ENCODE results near the gene NDUFB2. TPM values are rescaled to one million over a fixed set of nuclear protein-coding genes. Genes with fewer than 3 reads are reported as not detected.

NDUFB2 gene
- total and polyA plus RNA-seq, 2 of the 13 experiments (the other 11 are each of a cell fraction or from before 2014, with no cell fraction given): 206 to 221 TPM

- TF ChIP-seq, protein P1, sequence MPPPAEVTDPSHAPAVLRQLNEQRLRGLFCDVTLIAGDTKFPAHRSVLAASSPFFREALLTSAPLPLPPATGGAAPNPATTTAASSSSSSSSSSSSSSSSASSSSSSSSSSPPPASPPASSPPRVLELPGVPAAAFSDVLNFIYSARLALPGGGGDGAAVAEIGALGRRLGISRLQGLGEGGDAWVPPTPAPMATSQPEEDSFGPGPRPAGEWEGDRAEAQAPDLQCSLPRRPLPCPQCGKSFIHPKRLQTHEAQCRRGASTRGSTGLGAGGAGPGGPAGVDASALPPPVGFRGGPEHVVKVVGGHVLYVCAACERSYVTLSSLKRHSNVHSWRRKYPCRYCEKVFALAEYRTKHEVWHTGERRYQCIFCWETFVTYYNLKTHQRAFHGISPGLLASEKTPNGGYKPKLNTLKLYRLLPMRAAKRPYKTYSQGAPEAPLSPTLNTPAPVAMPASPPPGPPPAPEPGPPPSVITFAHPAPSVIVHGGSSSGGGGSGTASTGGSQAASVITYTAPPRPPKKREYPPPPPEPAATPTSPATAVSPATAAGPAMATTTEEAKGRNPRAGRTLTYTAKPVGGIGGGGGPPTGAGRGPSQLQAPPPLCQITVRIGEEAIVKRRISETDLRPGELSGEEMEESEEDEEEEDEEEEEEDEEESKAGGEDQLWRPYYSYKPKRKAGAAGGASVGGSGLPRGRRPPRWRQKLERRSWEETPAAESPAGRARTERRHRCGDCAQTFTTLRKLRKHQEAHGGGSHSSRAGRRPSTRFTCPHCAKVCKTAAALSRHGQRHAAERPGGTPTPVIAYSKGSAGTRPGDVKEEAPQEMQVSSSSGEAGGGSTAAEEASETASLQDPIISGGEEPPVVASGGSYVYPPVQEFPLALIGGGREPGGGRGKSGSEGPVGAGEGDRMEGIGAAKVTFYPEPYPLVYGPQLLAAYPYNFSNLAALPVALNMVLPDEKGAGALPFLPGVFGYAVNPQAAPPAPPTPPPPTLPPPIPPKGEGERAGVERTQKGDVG (CRISPR knock-in tag; IDR thresholded peaks at IDR 0.05; ENCODE audit: borderline replicate concordance): no peak
- TF ChIP-seq KLF11 (CRISPR knock-in tag; IDR thresholded peaks at IDR 0.05): no peak
- no peak for TF ChIP-seq ZNF652 (CRISPR knock-in tag; IDR thresholded peaks at IDR 0.05; ENCODE audit: borderline replicate concordance, low read depth)
- TF ChIP-seq ELF1 (CRISPR knock-in tag; IDR thresholded peaks at IDR 0.05): no peak
- TF ChIP-seq ZNF460 (CRISPR knock-in tag; IDR thresholded peaks at IDR 0.05; ENCODE audit: borderline replicate concordance): no peak
- no peak for TF ChIP-seq ZNF33A (CRISPR knock-in tag; IDR thresholded peaks at IDR 0.05; ENCODE audit: borderline replicate concordance)
These were observed 26.5 kb downstream of the NDUFB2 start (continued) for GRCh38 chr7:140723006-140723405.

- POLR2A ChIA-PET: no interaction called here
- no peak for DNase-seq (ENCODE audit: low spot score)
- no peak for FAIRE-seq
- TF ChIP-seq ZNF746 (CRISPR knock-in tag; IDR thresholded peaks at IDR 0.05) (no peak), RFX5 (IDR thresholded peaks at IDR 0.05; ENCODE audit: low read depth, low read length) (no peak), PAX8 (CRISPR knock-in tag; IDR thresholded peaks at IDR 0.05; ENCODE audit: borderline replicate concordance) (no peak), ZNF407 (CRISPR knock-in tag; IDR thresholded peaks at IDR 0.05; ENCODE audit: not compliant biosample characterization) (no peak), ELK4 (CRISPR knock-in tag; IDR thresholded peaks at IDR 0.05; ENCODE audit: borderline replicate concordance) (no peak)
These were observed 27.1 kb downstream of the NDUFB2 start for GRCh38 chr7:140723574-140723973.

More at GRCh38 chr7:140723574-140723973, 27.1 kb downstream of the NDUFB2 start:
- CTCF ChIA-PET (ENCODE audit: low intra/inter-chr PET ratio, low total read pairs): no interaction called here
- no peaks in the 10 kb centered on the region for H3K9me3 ChIP-seq (ENCODE audit: low read length)
- H3K27me3 ChIP-seq (ENCODE audit: control insufficient read depth in 1 of 2, insufficient read depth in 2 of 2, low read length in 2 of 2): no peaks in the 10 kb centered on the region
- no peaks in the 10 kb centered on the region for H3K79me2 ChIP-seq (ENCODE audit: insufficient read depth, low read length)
- BruUV-seq (replicated peaks): no TSS peak
- WGBS (ENCODE audit: low lambda C conversion rate): 90% methylated on average over 3 of the region's 3 CpGs
- no peak overlapping the region for H3K27ac ChIP-seq (ENCODE audit: extremely low read length, insufficient read depth, low read length)
- no peak for ATAC-seq
- no peak overlapping the region for H2AFZ ChIP-seq (ENCODE audit: low read length)
- H3K4me2 ChIP-seq (ENCODE audit: low read depth, low read length): no peak overlapping the region
- in situ Hi-C loops (cut with HindIII; ENCODE audit: extremely low pct_ligation_motif_present, low pct_unique_long_range_greater_than_20kb) (no loop called here), intact Hi-C loops (cut with micrococcal nuclease; ENCODE audit: unreplicated experiment) (no loop called here)
- no peak overlapping the region for H3K4me3 ChIP-seq (replicated peaks in 1 of 3; ENCODE audit: insufficient read depth in 1 of 3, low read depth in 2 of 3, low read length in 3 of 3)
- H4K20me1 ChIP-seq (ENCODE audit: insufficient read depth, low read length): no peaks in the 10 kb centered on the region
- H3K4me1 ChIP-seq (ENCODE audit: insufficient read depth, low read length): no peaks in the 10 kb centered on the region
- no peak overlapping the region for H3K9ac ChIP-seq (ENCODE audit: insufficient read depth, low read depth, low read length)
- peaks cover 3 to 5% of the 10 kb centered on the region in 2 experiments; a peak in 3 of 5 replicates for H3K36me3 ChIP-seq (replicated peaks in 1 of 2; ENCODE audit: control insufficient read depth in 1 of 2, insufficient read depth in 2 of 2, low read length in 2 of 2)
